Lower leg skin (tissue), 4 donors: Measurements from ENCODE around the gene RASL12. TPM values are rescaled to one million over a fixed set of nuclear protein-coding genes. Genes with fewer than 3 reads are reported as not detected.

Experiments
- DNase-seq, 2 donors: peaks; one replicate each; pipeline ENCODE4 v3.0.0-alpha.2; 2019; ENCODE audit warnings: low spot score in 2 of 2
- H3K4me3 ChIP-seq: fragments of 200-600 bp; sonication (generic); 2 replicates; pipeline ENCODE4 v1.5.1; 2017; ENCODE audit warnings: mild to moderate bottlenecking, low read depth; ENCODE audit not compliant: poor library complexity, severe bottlenecking
- POLR2A ChIP-seq, 2 donors: fragments of 450-650 bp; IDR thresholded peaks; one replicate each; pipeline ENCODE4 v1.6.1; 2016 to 2017; ENCODE audit warnings: antibody characterized with exemption in 2 of 2, mild to moderate bottlenecking in 1 of 2, moderate library complexity in 1 of 2
- WGBS, 2 donors: methylation state at CpG; one replicate each; pipeline ENCODE4 v1.1.5; 2018; 5-methylcytosine and 5-hydroxymethylcytosine counted together
- intact Hi-C: fragments of 100-400 bp; cut with DNase I; formaldehyde crosslinking; loops from one replicate; pipeline ENCODE4 v1.15.0; 2023; ENCODE audit warnings: low total_unique reads
- total RNA-seq, 4 donors: library from RNA; depleted of rRNA; stranded (reverse); fragments of >200 nt; gene quantifications; one replicate each; pipeline ENCODE4 v1.1.0, GENCODE V29; 2016
- TF ChIP-seq, protein P1 (sequence below), 3 donors: fragments of 450-650 bp; IDR thresholded peaks; one replicate each; pipeline ENCODE4 v1.5.1; 2016; ENCODE audit warnings: antibody characterized with exemption in 3 of 3, mild to moderate bottlenecking in 3 of 3, moderate library complexity in 2 of 3

The RASL12 gene
- total RNA-seq, 4 donors from 2014 or later = 1.7 to 18.9 (median 7.7) TPM

DNA sequence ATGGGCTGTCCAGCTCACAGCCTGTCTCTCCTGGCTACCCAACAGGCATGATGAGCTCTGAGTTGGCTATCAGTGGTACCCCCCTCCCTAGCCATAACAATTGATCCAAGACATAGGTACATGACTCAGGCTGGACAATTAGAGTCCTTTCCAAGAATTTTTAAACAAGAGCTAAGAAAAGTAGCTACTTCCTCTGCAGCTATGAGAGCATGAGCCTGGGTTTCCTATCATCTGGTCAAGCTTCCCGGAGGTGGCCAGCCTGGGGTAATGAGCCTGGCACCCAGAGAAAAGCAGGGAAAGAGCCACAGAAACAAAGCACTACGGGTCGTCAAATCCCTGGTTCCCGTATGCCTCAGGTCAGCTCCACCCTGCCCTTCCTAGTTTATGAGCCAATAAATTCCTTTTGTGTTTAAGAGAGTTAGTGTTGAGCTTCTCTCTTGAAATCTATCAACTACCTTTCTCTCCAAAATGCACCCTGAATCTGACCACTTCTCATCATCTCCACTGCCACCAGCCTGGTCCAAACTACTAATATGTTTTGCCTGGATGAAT is 24.9 kb downstream of the RASL12 start:
- peak in 1 of 2 donors; percentile 40 for DNase-seq
- H3K4me3 ChIP-seq = no peak overlapping the region
- WGBS, 2 donors = 33 to 49% methylated on average over 4 of the region's 4 CpGs
- intact Hi-C loops = loop anchor here (10.0 kb wide), 1 partner anchor 308 kb away; no protein-coding TSS in a partner anchor
- TF ChIP-seq, protein P1, sequence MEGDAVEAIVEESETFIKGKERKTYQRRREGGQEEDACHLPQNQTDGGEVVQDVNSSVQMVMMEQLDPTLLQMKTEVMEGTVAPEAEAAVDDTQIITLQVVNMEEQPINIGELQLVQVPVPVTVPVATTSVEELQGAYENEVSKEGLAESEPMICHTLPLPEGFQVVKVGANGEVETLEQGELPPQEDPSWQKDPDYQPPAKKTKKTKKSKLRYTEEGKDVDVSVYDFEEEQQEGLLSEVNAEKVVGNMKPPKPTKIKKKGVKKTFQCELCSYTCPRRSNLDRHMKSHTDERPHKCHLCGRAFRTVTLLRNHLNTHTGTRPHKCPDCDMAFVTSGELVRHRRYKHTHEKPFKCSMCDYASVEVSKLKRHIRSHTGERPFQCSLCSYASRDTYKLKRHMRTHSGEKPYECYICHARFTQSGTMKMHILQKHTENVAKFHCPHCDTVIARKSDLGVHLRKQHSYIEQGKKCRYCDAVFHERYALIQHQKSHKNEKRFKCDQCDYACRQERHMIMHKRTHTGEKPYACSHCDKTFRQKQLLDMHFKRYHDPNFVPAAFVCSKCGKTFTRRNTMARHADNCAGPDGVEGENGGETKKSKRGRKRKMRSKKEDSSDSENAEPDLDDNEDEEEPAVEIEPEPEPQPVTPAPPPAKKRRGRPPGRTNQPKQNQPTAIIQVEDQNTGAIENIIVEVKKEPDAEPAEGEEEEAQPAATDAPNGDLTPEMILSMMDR (IDR thresholded peaks at IDR 0.05) = no peak
- no peak for TF ChIP-seq POLR2A (IDR thresholded peaks at IDR 0.05)

DNA sequence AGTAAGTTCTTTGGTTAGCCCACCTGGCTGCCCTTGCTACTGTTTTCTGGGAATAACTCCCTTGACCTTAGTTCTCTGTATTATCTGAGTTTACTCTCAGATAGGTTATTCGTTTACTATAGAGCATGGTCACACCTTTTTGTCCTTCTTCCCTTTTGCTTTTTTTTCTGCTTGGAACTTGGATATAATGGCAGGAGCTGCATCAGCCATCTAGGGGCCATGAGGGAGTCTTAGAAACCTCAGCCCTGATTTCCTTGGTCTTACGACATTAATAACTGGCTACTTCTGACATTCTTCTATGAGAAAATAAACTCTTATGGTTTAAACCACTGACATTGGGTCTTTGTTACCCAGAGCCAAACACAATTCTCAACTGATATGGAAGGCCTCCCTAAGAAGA is 26.0 kb downstream of the RASL12 start:
- no peak for DNase-seq
- no peak overlapping the region for H3K4me3 ChIP-seq
- intact Hi-C loops = loop anchor here (10.0 kb wide), 1 partner anchor 307 kb away; no protein-coding TSS in a partner anchor
- no peak for TF ChIP-seq POLR2A (IDR thresholded peaks at IDR 0.05)
- TF ChIP-seq, protein P1 (IDR thresholded peaks at IDR 0.05) = no peak
- 95 to 98% methylated on average over 2 of the region's 2 CpGs for WGBS, 2 donors

DNA sequence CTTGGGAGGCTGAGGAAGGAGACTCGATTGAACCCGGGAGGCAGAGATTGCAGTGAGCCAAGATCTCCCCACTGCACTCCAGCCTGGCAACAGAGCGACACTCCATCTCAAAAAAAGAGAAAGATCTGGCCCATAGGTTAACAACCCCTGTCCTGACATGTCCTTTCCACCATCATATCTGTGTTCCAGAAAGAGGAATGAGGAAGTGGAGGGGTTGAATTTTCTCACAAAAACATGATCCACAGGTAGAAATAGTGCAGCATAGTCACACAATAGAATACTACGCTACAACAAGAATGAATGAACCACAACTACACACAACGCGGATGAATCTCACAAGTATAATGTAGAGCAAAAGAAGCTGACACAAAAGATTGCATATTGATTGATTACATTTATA is 27.3 kb downstream of the RASL12 start:
- 63 to 68% methylated on average over 6 of the region's 6 CpGs for WGBS, 2 donors
- no peak for TF ChIP-seq POLR2A (IDR thresholded peaks at IDR 0.05)
- TF ChIP-seq, protein P1 (IDR thresholded peaks at IDR 0.05) = no peak
- no peak overlapping the region for H3K4me3 ChIP-seq
- intact Hi-C loops = loop anchor here (10.0 kb wide), 1 partner anchor 306 kb away; no protein-coding TSS in a partner anchor
- DNase-seq = no peak

DNA sequence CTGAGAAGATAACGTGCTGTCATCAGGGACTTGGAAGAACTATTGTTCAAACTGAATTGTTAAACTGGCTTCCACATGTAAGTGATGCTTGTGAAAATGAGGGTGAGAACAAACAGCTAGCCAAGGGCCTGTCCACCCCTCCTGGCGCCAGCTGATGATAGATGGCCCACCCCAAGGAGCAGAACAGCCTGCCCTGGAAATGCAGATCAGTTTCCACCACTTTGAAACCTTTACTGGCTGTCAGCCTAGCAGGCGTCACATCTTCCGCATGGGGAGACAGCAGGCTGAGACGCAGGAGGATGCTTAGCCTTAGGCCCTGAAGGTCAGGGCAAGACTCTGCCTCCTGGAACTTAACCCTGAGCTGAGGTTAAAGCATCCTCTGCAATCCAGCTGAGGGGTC is 29.0 kb downstream of the RASL12 start:
- no peak overlapping the region for H3K4me3 ChIP-seq
- no peak for TF ChIP-seq POLR2A (IDR thresholded peaks at IDR 0.05)
- TF ChIP-seq, protein P1 (IDR thresholded peaks at IDR 0.05) = no peak
- WGBS, 2 donors = 82 to 88% methylated on average over 5 of the region's 5 CpGs
- peak in 1 of 2 donors; percentile 39 for DNase-seq
- intact Hi-C loops = no loop called here

DNA sequence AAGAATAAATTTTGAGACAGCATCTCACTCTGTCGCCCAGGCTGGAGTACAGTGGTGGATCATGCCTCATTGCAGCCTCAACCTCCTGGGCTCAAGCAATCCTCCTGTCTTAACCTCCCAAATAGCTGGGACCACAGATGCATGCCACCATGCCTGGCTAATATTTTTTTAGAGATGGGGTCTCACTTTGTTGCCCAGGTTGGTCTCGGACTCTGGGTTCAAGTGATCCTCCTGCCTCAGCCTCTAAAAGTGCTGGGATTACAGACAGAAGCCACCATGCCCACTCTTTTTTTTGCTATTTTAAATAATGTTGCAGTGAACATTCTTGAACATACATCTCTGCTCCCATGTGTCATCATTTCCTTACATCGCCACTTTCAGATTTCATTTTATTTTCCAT is 29.4 kb downstream of the RASL12 start:
- TF ChIP-seq POLR2A (IDR thresholded peaks at IDR 0.05) = no peak
- TF ChIP-seq, protein P1 (IDR thresholded peaks at IDR 0.05) = no peak
- whole genome bisulfite sequencing, 2 donors = 93 to 96% methylated on average over 3 of the region's 3 CpGs
- no peak overlapping the region for H3K4me3 ChIP-seq
- intact Hi-C loops = no loop called here
- peak in 1 of 2 donors; percentile 9 for DNase-seq

DNA sequence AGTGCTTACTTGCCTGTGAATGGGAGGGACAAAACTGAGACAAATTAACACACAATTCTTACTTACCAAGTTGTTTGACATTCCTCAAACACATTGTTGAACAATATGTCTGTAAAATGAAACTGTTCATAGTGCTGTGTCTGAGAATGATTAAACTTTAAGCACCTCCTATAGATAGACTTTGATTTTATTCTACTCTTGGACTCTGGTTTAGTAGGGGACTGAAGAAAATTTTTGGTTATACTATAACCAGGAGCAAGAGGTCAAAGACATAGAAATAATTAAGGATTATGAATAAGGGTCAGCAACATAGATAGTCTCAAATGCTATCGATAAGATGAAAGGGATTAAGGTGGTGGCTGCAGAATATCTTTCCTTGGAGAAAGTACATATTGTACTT is 30.5 kb downstream of the RASL12 start:
- no peak for DNase-seq
- intact Hi-C loops = no loop called here
- no peak overlapping the region for H3K4me3 ChIP-seq
- TF ChIP-seq POLR2A (IDR thresholded peaks at IDR 0.05) = no peak
- TF ChIP-seq, protein P1 (IDR thresholded peaks at IDR 0.05) = no peak
- WGBS, 2 donors = 89 to 94% methylated on average over 1 of the region's 1 CpG
